ENCODE data around the gene AGRP. TPM values are rescaled to one million over a fixed set of nuclear protein-coding genes. Genes with fewer than 3 reads are reported as not detected.

The AGRP gene
- total and polyA plus RNA-seq, 2 donors from 2014 or later, result 2.7 TPM; not detected in 1

DNA sequence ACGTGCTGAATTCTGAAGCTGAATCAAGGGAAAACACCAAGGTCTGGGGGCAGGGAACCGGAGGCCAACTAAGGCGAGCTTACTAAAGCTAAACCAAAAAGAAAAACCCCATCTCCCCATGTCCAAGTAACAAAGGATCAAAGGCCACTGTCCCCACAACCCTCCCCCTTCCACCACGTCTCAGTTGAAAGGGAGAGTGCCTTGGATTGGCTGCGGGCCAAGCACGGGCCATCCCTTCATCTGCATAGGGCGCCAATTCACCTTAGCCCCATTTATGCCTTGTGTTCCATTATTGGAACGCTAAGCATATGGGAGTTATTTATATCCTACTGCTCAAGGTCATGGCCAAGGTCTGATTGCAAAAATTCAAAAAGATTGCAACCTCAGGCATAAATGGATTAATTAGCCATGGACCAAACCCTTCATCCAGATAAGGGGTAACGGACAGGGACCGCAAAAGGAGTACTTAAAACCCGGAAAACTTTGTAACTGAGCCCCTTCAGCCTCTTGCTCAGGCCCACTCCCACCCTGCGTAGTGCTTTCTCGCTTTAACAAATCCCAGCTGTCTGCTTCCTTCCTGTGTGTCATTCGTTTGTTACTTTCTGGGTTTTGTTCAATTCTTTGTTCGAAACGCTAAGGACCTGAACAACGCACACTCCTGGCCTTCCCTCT is 1.6 kb downstream of the AGRP start:
- intact Hi-C loops (cut with DNase I), result no loop called here
- Histone ChIP-seq H3K27ac (ENCODE audit: low read depth in 2 of 2, low read length in 2 of 2) (peak overlapping the region; percentile 73 to 78), H3K9me3 (ENCODE audit: control insufficient read depth in 2 of 3, insufficient read depth in 1 of 3, low read length in 3 of 3) (no peaks in the 10 kb centered on the region), H3K4me3 (ENCODE audit: low read length in 3 of 3) (peak overlapping the region; percentile 80 to 86 (median 85)), H3K27me3 (ENCODE audit: control insufficient read depth, insufficient read depth, low read length) (no peaks in the 10 kb centered on the region), H3K36me3 (ENCODE audit: control insufficient read depth in 2 of 3, insufficient read depth in 3 of 3, low read length in 3 of 3) (peaks cover 0 to 6% (median 0%) of the 10 kb centered on the region in 3 donors), H3K9ac (ENCODE audit: low read length in 3 of 3) (peak overlapping the region; percentile 69 to 95 (median 82)), H3K4me1 (ENCODE audit: control insufficient read depth in 2 of 3, insufficient read depth in 2 of 3, low read depth in 1 of 3, low read length in 3 of 3) (peaks cover 0 to 31% (median 21%) of the 10 kb centered on the region in 3 donors)
- TF ChIP-seq CTCF (IDR thresholded peaks at IDR 0.05; ENCODE audit: borderline replicate concordance, extremely low read depth, insufficient read depth), result no peak
- FAIRE-seq (no peak), DNase-seq (peak in 3 of 5 donors; percentile 46 to 86 (median 79))

DNA sequence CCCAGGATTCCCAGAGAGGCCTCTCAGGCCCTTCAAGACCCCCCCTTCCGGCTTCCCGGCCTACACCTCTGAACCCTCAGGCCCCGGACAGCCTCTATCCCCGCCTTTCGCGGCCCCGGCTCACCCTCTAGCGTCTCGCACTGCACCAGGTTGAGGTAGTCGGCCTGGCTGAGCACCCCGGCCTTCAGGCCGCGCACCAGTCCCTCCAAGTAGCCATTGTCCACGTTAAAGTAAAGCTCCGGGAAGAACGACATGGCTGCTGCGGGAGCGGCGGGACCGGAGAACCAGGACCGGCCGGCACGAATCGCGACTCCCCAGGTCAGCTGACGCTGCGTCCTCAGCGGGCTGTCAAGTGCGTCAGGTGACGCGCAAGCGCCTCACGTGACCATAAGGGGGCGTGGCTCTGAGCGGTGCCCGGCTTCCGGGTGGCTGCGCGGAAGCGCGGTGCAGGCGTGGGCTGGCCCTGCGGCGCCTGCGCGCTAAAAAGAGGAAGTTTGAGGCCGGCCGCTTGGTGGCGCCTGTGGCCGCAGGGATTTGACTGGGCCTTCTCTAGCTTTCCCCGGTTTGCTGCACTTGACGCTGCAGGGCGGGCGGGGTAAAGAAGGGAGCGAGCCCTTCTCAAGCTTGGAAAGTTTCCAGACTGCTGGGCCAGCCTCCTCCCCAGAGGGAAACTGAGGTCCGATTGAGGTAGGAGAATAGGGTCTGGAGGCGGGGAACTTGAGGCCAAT is 2.4 kb downstream of the AGRP start, which contains the start of gene ATP6V0D1:
Gene ATP6V0D1, minus strand, starts transcription at position 325 of the 728 bp plus-strand sequence. Its CDS starts 71 bp downstream, at position 254.
- Histone ChIP-seq H3K9ac (ENCODE audit: low read length in 3 of 3) (peak within 1 kb of the TSS; percentile 69 to 98 (median 96)), H3K9me3 (ENCODE audit: control insufficient read depth in 2 of 3, insufficient read depth in 1 of 3, low read length in 3 of 3) (no peaks in the 10 kb centered on the region), H3K4me1 (ENCODE audit: control insufficient read depth in 2 of 3, insufficient read depth in 2 of 3, low read depth in 1 of 3, low read length in 3 of 3) (peaks cover 0 to 34% (median 24%) of the 10 kb centered on the region in 3 donors), H3K27ac (ENCODE audit: low read depth in 2 of 2, low read length in 2 of 2) (peak within 1 kb of the TSS; percentile 93 to 94), H3K27me3 (ENCODE audit: control insufficient read depth, insufficient read depth, low read length) (no peaks in the 10 kb centered on the region), H3K4me3 (ENCODE audit: low read length in 3 of 3) (peak within 1 kb of the TSS; percentile 80 to 90 (median 86)), H3K36me3 (ENCODE audit: control insufficient read depth in 2 of 3, insufficient read depth in 3 of 3, low read length in 3 of 3) (peaks cover 0 to 6% (median 0%) of the 10 kb centered on the region in 3 donors)
- DNase-seq (peak; percentile 99), FAIRE-seq (no peak)
- peak; percentile 86 for TF ChIP-seq CTCF (IDR thresholded peaks at IDR 0.05; ENCODE audit: borderline replicate concordance, extremely low read depth, insufficient read depth)
- intact Hi-C loops (cut with DNase I), result no loop called here

GRCh38 chr16:67477960-67478554 is 5.3 kb downstream of the AGRP start:
- no peak overlapping the region for H3K27ac ChIP-seq (ENCODE audit: low read depth in 2 of 2, low read length in 2 of 2)
- FAIRE-seq (no peak), DNase-seq (no peak)
- no peak for TF ChIP-seq CTCF (IDR thresholded peaks at IDR 0.05; ENCODE audit: borderline replicate concordance, extremely low read depth, insufficient read depth)
- no peak overlapping the region for H3K4me3 ChIP-seq (ENCODE audit: low read length in 3 of 3)
- intact Hi-C loops (cut with DNase I), result loop anchor here (10.0 kb wide), 1 partner anchor 223 kb away; no protein-coding TSS in a partner anchor
- H3K9ac ChIP-seq (ENCODE audit: low read length in 3 of 3), result no peak overlapping the region
- H3K9me3 ChIP-seq (ENCODE audit: control insufficient read depth in 2 of 3, insufficient read depth in 1 of 3, low read length in 3 of 3), result no peaks in the 10 kb centered on the region
- no peaks in the 10 kb centered on the region for H3K36me3 ChIP-seq (ENCODE audit: control insufficient read depth in 2 of 3, insufficient read depth in 3 of 3, low read length in 3 of 3)
- H3K4me1 ChIP-seq (ENCODE audit: control insufficient read depth in 2 of 3, insufficient read depth in 2 of 3, low read depth in 1 of 3, low read length in 3 of 3), result peaks cover 0 to 31% (median 25%) of the 10 kb centered on the region in 3 donors
- H3K27me3 ChIP-seq (ENCODE audit: control insufficient read depth, insufficient read depth, low read length), result no peaks in the 10 kb centered on the region
